Duodenal mucosa (tissue), 2 donors: ENCODE measurements around the gene TXNDC9.
"Not testable (repeated sequence)": the region's sequence is repeated elsewhere in the genome, so short reads cannot be mapped to it uniquely, and the experiment has no call there.

Experiments
- H3K27ac ChIP-seq: one replicate; pipeline ENCODE4 v1.7.0; 2013; ENCODE audit warnings: low read depth, low read length
- H3K27me3 ChIP-seq, 2 donors: one replicate each; pipeline ENCODE4 v1.7.0; 2013; ENCODE audit warnings: low read length in 2 of 2, control low read depth in 1 of 2; ENCODE audit not compliant: insufficient read depth in 2 of 2, control insufficient read depth in 1 of 2
- H3K36me3 ChIP-seq, 2 donors: one replicate each; pipeline ENCODE4 v1.7.0; 2013; ENCODE audit warnings: low read length in 2 of 2, control low read depth in 1 of 2; ENCODE audit not compliant: insufficient read depth in 2 of 2, control insufficient read depth in 1 of 2
- H3K4me1 ChIP-seq, 2 donors: one replicate each; pipeline ENCODE4 v1.7.0; 2013; ENCODE audit warnings: low read length in 2 of 2, control low read depth in 1 of 2; ENCODE audit not compliant: insufficient read depth in 2 of 2, control insufficient read depth in 1 of 2
- H3K4me3 ChIP-seq, 2 donors: one replicate each; pipeline ENCODE4 v1.7.0; 2013; ENCODE audit warnings: low read length in 2 of 2, low read depth in 1 of 2
- H3K9ac ChIP-seq, 2 donors: one replicate each; pipeline ENCODE4 v1.7.0; 2013; ENCODE audit warnings: low read length in 2 of 2, low read depth in 1 of 2
- H3K9me3 ChIP-seq, 2 donors: one replicate each; pipeline ENCODE4 v1.7.0; 2013; ENCODE audit warnings: low read length in 2 of 2, control low read depth in 1 of 2; ENCODE audit not compliant: control insufficient read depth in 1 of 2

TXNDC9 gene

GRCh38 chr2:99278195-99278765 is 57.9 kb downstream of the TXNDC9 start:
- H3K27me3 ChIP-seq, H3K4me1 ChIP-seq, H3K36me3 ChIP-seq, H3K27ac ChIP-seq, H3K9me3 ChIP-seq, H3K9ac ChIP-seq, H3K4me3 ChIP-seq: not testable (repeated sequence)

GRCh38 chr2:99275882-99276281 is 60.3 kb downstream of the TXNDC9 start:
- Histone ChIP-seq H3K27me3 (no peaks in the 10 kb centered on the region), H3K4me3 (no peak overlapping the region), H3K4me1 (no peaks in the 10 kb centered on the region), H3K27ac (no peak overlapping the region), H3K9me3 (peaks cover 5 to 13% of the 10 kb centered on the region in 2 donors), H3K9ac (no peak overlapping the region), H3K36me3 (no peaks in the 10 kb centered on the region)
